H1 (cell line): ENCODE measurements around the gene ABHD11. TPM values are rescaled to one million over a fixed set of nuclear protein-coding genes. Genes with fewer than 3 reads are reported as not detected.
A peak's percentile ranks its signal among the peaks of the same experiment; 100 is the strongest.

Experiments
- CTCF ChIA-PET: fragments of 300-600 bp; sonication (Branson Sonifier 250); formaldehyde crosslinking; loops from one replicate; lab custom pipeline; 2021; ENCODE audit not compliant: partially characterized antibody; lab: Charles Lee
- POLR2A ChIA-PET: fragments of 300-600 bp; sonication (Branson Sonifier 250); formaldehyde crosslinking; loops from one replicate; lab custom pipeline; 2021; ENCODE audit warnings: inconsistent platforms; ENCODE audit not compliant: partially characterized antibody; lab: Charles Lee
- DNase-seq, 2 experiments: peaks; one replicate each; pipeline versions ENCODE4 v3.0.0 to v3.0.0-alpha.2; 2010 to 2022; ENCODE audit warnings: low spot score in 2 of 2, low read depth in 1 of 2, mixed read lengths in 1 of 2
- FAIRE-seq: peaks from 2 replicates; lab custom pipeline; 2011; peaks lifted over from hg19 to GRCh38; lab: Jason Lieb, UNC
- H2AFZ ChIP-seq: 2 replicates; pipeline ENCODE4 v1.8.1; 2012; ENCODE audit warnings: low read length, inconsistent platforms
- H2AK5ac ChIP-seq: 2 replicates; pipeline ENCODE4 v1.6.1; 2013; ENCODE audit warnings: low read depth, low read length
- H2BK120ac ChIP-seq: replicated peaks from 2 replicates; pipeline ENCODE3; 2013; ENCODE audit warnings: low read depth, low read length, inconsistent platforms
- H2BK12ac ChIP-seq: 2 replicates; pipeline ENCODE4 v1.6.1; 2013; ENCODE audit warnings: low read depth, low read length
- H2BK15ac ChIP-seq: 2 replicates; pipeline ENCODE4 v1.6.1; 2013; ENCODE audit warnings: low read length
- H2BK20ac ChIP-seq: 2 replicates; pipeline ENCODE4 v1.6.1; 2013; ENCODE audit warnings: low read length
- H2BK5ac ChIP-seq: 2 replicates; pipeline ENCODE4 v1.6.1; 2013; ENCODE audit warnings: low read depth, low read length
- H3K14ac ChIP-seq: 2 replicates; pipeline ENCODE4 v1.6.1; 2013; ENCODE audit warnings: inconsistent platforms; ENCODE audit not compliant: insufficient read length
- H3K18ac ChIP-seq: 2 replicates; pipeline ENCODE4 v1.6.1; 2013; ENCODE audit warnings: low read length; ENCODE audit errors: extremely low read depth
- H3K23ac ChIP-seq: 2 replicates; pipeline ENCODE4 v1.6.1; 2013; ENCODE audit warnings: inconsistent platforms; ENCODE audit not compliant: insufficient read length
- H3K23me2 ChIP-seq: 2 replicates; pipeline ENCODE4 v1.6.1; 2013; ENCODE audit warnings: low read depth, low read length
- H3K27ac ChIP-seq: 2 replicates; pipeline ENCODE4 v1.6.1; 2011; ENCODE audit warnings: low read depth, low read length, inconsistent platforms
- H3K27me3 ChIP-seq, 4 experiments: replicated peaks in 1 of 4; 1 replicate in 1 of 4; 2 replicates in 3 of 4; pipeline versions ENCODE4 v1.6.1 to v1.8.1; 2011 to 2013; ENCODE audit warnings: low read length in 3 of 4, mild to moderate bottlenecking in 3 of 4, inconsistent platforms in 2 of 4, mixed read lengths in 2 of 4, moderate library complexity in 1 of 4; ENCODE audit not compliant: control insufficient read depth in 3 of 4, insufficient read depth in 3 of 4; ENCODE audit errors: extremely low read depth in 1 of 4
- H3K36me3 ChIP-seq, 4 experiments: 2 replicates each; pipeline versions ENCODE4 v1.6.1 to v1.8.1; 2011 to 2013; ENCODE audit warnings: mild to moderate bottlenecking in 4 of 4, low read length in 3 of 4, moderate library complexity in 2 of 4, control low read depth in 1 of 4, inconsistent platforms in 1 of 4; ENCODE audit not compliant: insufficient read depth in 4 of 4, control insufficient read depth in 2 of 4
- H3K4ac ChIP-seq: replicated peaks from 2 replicates; pipeline ENCODE3; 2013; ENCODE audit warnings: low read length, low read depth, mixed read lengths, inconsistent platforms; ENCODE audit not compliant: insufficient read length
- H3K4me1 ChIP-seq, 4 experiments: replicated peaks in 1 of 4; 1 replicate in 1 of 4; 2 replicates in 3 of 4; pipeline versions ENCODE4 v1.6.1 to v1.8.1; 2011 to 2013; ENCODE audit warnings: low read length in 3 of 4, inconsistent platforms in 2 of 4, mixed read lengths in 1 of 4; ENCODE audit not compliant: insufficient read depth in 4 of 4, control insufficient read depth in 3 of 4
- H3K4me2 ChIP-seq, 2 experiments: 2 replicates each; pipeline versions ENCODE4 v1.6.1 to v1.8.1; 2011 to 2013; ENCODE audit warnings: low read depth in 2 of 2, low read length in 2 of 2, control low read depth in 1 of 2, inconsistent platforms in 1 of 2, mild to moderate bottlenecking in 1 of 2; ENCODE audit not compliant: insufficient read depth in 1 of 2
- H3K4me3 ChIP-seq, 4 experiments: fragments of 200-600, 300-600 bp in 1 of 4; sonication (generic), shearing (Covaris generic), sonication (Bioruptor Twin) in 1 of 4; 2 replicates each; pipeline versions ENCODE4 v1.5.1 to v1.8.1; 2011 to 2016; ENCODE audit warnings: low read length in 4 of 4, low read depth in 3 of 4, control low read depth in 2 of 4, inconsistent platforms in 2 of 4, mild to moderate bottlenecking in 2 of 4, mixed read lengths in 1 of 4, moderate library complexity in 1 of 4; ENCODE audit not compliant: insufficient read depth in 2 of 4; ENCODE audit errors: extremely low read depth in 1 of 4
- H3K56ac ChIP-seq: replicated peaks from 2 replicates; pipeline ENCODE3; 2013; ENCODE audit warnings: low read depth, mild to moderate bottlenecking, mixed read lengths, low read length, inconsistent platforms; ENCODE audit not compliant: insufficient read length
- H3K79me1 ChIP-seq: 2 replicates; pipeline ENCODE4 v1.6.1; 2013; ENCODE audit warnings: low read depth, low read length, control low read depth
- H3K79me2 ChIP-seq, 2 experiments: 2 replicates each; pipeline versions ENCODE4 v1.6.1 to v1.8.1; 2012 to 2013; ENCODE audit warnings: low read length in 2 of 2, mild to moderate bottlenecking in 2 of 2, inconsistent platforms in 1 of 2; ENCODE audit not compliant: insufficient read depth in 2 of 2, control insufficient read depth in 1 of 2
- H3K9ac ChIP-seq, 4 experiments: replicated peaks in 1 of 4; 1 replicate in 1 of 4; 2 replicates in 3 of 4; pipeline versions ENCODE4 v1.6.1 to v1.8.1; 2011 to 2013; ENCODE audit warnings: low read depth in 3 of 4, low read length in 3 of 4, control low read depth in 2 of 4, mild to moderate bottlenecking in 2 of 4, moderate library complexity in 2 of 4, inconsistent platforms in 1 of 4; ENCODE audit errors: extremely low read depth in 1 of 4
- H3K9me3 ChIP-seq, 2 experiments: 2 replicates each; pipeline versions ENCODE4 v1.6.1 to v1.8.1; 2012 to 2013; ENCODE audit warnings: mild to moderate bottlenecking in 2 of 2, moderate library complexity in 2 of 2, control low read depth in 1 of 2, inconsistent platforms in 1 of 2, low read depth in 1 of 2, low read length in 1 of 2, mixed read lengths in 1 of 2; ENCODE audit not compliant: insufficient read depth in 2 of 2
- H4K20me1 ChIP-seq, 2 experiments: replicated peaks in 1 of 2; 2 replicates each; pipeline versions ENCODE3 to v1.8.1; 2011 to 2013; ENCODE audit warnings: inconsistent platforms in 2 of 2, low read length in 2 of 2, mild to moderate bottlenecking in 1 of 2; ENCODE audit not compliant: insufficient read depth in 2 of 2, control insufficient read depth in 1 of 2
- H4K5ac ChIP-seq: 2 replicates; pipeline ENCODE4 v1.6.1; 2013; ENCODE audit warnings: low read length, low read depth, mixed read lengths, inconsistent platforms; ENCODE audit not compliant: insufficient read length
- H4K8ac ChIP-seq: 2 replicates; pipeline ENCODE4 v1.8.0; 2013; ENCODE audit warnings: mild to moderate bottlenecking, moderate library complexity, low read length, inconsistent platforms; ENCODE audit not compliant: insufficient read depth; ENCODE audit errors: extremely low read depth
- H4K91ac ChIP-seq: replicated peaks from 2 replicates; pipeline ENCODE3; 2013; ENCODE audit warnings: low read length, mixed read lengths, inconsistent platforms; ENCODE audit not compliant: insufficient read length
- ATF2 ChIP-seq: IDR thresholded peaks from 2 replicates; pipeline ENCODE4 v1.6.1; 2012; ENCODE audit warnings: low read length, inconsistent platforms
- FOSL1 ChIP-seq: IDR thresholded peaks from 2 replicates; pipeline ENCODE4 v1.6.1; 2011; ENCODE audit warnings: mild to moderate bottlenecking, low read depth, low read length, moderate library complexity; ENCODE audit not compliant: insufficient read depth
- SP2 ChIP-seq: IDR thresholded peaks from 2 replicates; pipeline ENCODE4 v1.6.1; 2012; ENCODE audit warnings: mild to moderate bottlenecking, low read length, inconsistent platforms
- WGBS, 2 experiments: shearing (Covaris generic) in 1 of 2; methylation state at CpG; one replicate each; pipeline versions ENCODE4 v1.1.6 to v1.1.7; 2013 to 2015; ENCODE audit warnings: low lambda C conversion rate in 2 of 2, mixed read lengths in 2 of 2, inconsistent platforms in 1 of 2, low coverage in 1 of 2, missing lambda C conversion rate in 1 of 2; ENCODE audit not compliant: insufficient replicate concordance in 2 of 2, insufficient coverage in 1 of 2, insufficient read length in 1 of 2; ENCODE audit errors: extremely low coverage in 1 of 2, missing lambda C conversion rate in 1 of 2; 5-methylcytosine and 5-hydroxymethylcytosine counted together
- polyA plus RNA-seq, 7 experiments: library from polyadenylated mRNA; depleted of rRNA in 3 of 7; stranded (reverse) in 5 of 7; unstranded in 2 of 7; fragments of >200 nt in 5 of 7; fragments of 200-250 nt in 2 of 7; gene quantifications; 1 replicate in 5 of 7; 2 replicates in 1 of 7; 4 replicates in 1 of 7; pipeline versions ENCODE4 v1.2.1 to v1.2.3, GENCODE V29; 2011 to 2013; ENCODE audit warnings: missing spikeins in 2 of 7, mixed read lengths in 2 of 7
- total RNA-seq: library from RNA; stranded (reverse); fragmentation: NEBNext Ultra II Directional; extraction: Animal tissue kit (Norgen Biotek cat#: 25700); gene quantifications from 2 replicates; pipeline ENCODE4 v1.2.1, GENCODE V29; 2021

The ABHD11 gene
- total and polyA plus RNA-seq, 2 of the 8 experiments (the other 6 are each of a cell fraction or from before 2014, with no cell fraction given): 19.8 to 42.2 TPM

- H3K79me1 ChIP-seq: no peaks in the 10 kb centered on the region
- no peak overlapping the region for H2BK5ac ChIP-seq
- no peak overlapping the region for H3K4me3 ChIP-seq
- ChIA-PET CTCF (interaction anchor here (0.7 to 4.6 kb wide), 33 partner anchors 10 to 207 kb away, joined by 3 to 45 read pairs (median 5); partner anchors contain the start of gene ABHD11), POLR2A (interaction anchor here (0.9 to 1.9 kb wide), 3 partner anchors 12 to 104 kb away, joined by 3 to 6 read pairs (median 3); partner anchors contain the start of gene ABHD11)
- H3K4me1 ChIP-seq: no peaks in the 10 kb centered on the region
- no peak overlapping the region for H3K9ac ChIP-seq
- peaks cover 3% of the 10 kb centered on the region; the same call in 1 of the 2 replicates for H3K23me2 ChIP-seq
- peak overlapping the region; percentile 93; the same call in 1 of the 2 replicates for H2BK20ac ChIP-seq
- H3K4me2 ChIP-seq: no peak overlapping the region
- H3K36me3 ChIP-seq: no peaks in the 10 kb centered on the region
- H2BK15ac ChIP-seq: peak overlapping the region; percentile 99; the same call in 1 of the 2 replicates
- no peaks in the 10 kb centered on the region for H3K79me2 ChIP-seq
- H2AFZ ChIP-seq: no peak overlapping the region
- no peak overlapping the region for H2AK5ac ChIP-seq
- peak overlapping the region; percentile 77; the same call in 1 of the 2 replicates for H2BK12ac ChIP-seq
- H3K27me3 ChIP-seq: no peaks in the 10 kb centered on the region; a peak in 1 of 7 replicates
- no peak overlapping the region for H4K8ac ChIP-seq
- FAIRE-seq (no peak), DNase-seq (no peak)
- H4K20me1 ChIP-seq: peaks cover 0 to 3% of the 10 kb centered on the region in 2 experiments
- peak overlapping the region; percentile 52 for H4K91ac ChIP-seq
- TF ChIP-seq FOSL1: no peak
- no peak for TF ChIP-seq SP2
- TF ChIP-seq ATF2: no peak
- peak overlapping the region; percentile 28 for H2BK120ac ChIP-seq
- H4K5ac ChIP-seq: no peak overlapping the region
- H3K14ac ChIP-seq: no peak overlapping the region
- WGBS, 2 experiments: 88% methylated on average over 1 of the region's 1 CpG; no CpG with 5 or more reads in 1 of the 2 experiments
- H3K56ac ChIP-seq: no peak overlapping the region
- no peak overlapping the region for H3K23ac ChIP-seq
- H3K27ac ChIP-seq: no peak overlapping the region
- H3K4ac ChIP-seq: no peak overlapping the region
- no peaks in the 10 kb centered on the region for H3K9me3 ChIP-seq
- no peak overlapping the region; the same call in 1 of the 2 replicates for H3K18ac ChIP-seq
These were observed 12.5 kb downstream of the ABHD11 start for GRCh38 chr7:73726083-73726466.
